Peyer's patch (tissue), 4 donors: ENCODE measurements around the gene APLNR.

Source experiments
- POLR2A ChIP-seq, 2 donors: fragments of 450-650 bp; IDR thresholded peaks; one replicate each; pipeline ENCODE4 v1.5.1; 2017; ENCODE audit warnings: antibody characterized with exemption in 2 of 2, mild to moderate bottlenecking in 2 of 2, moderate library complexity in 2 of 2
- TF ChIP-seq, protein P1 (sequence below), 6 experiments: fragments of 450-650 bp in 4 of 6; fragments of 200-600 bp in 2 of 6; sonication (generic) in 1 of 6; IDR thresholded peaks; one replicate each; pipeline ENCODE4 v1.5.1; 2017 to 2019; ENCODE audit warnings: antibody characterized with exemption in 6 of 6, mild to moderate bottlenecking in 3 of 6, moderate library complexity in 1 of 6

DNA sequence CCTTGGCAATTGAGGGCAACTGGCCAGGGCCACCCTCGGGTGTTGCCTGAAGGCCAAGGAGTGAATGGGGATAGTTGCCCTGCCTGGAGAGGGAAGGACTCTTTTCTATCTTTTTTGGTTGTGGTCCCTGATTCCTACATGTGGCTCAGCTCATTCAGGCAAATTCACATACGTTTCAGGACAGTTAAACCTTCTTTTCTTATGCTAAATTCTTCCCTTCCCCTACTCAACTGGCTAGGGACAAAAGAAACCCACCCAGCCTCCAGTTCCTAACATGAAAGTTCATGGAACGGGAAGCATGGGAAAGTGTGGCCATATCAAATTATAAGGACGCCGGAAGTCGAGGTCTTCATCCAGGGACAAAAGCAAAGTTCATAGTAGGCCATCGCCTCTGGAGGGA is 26.3 kb upstream of the APLNR start:
- TF ChIP-seq, protein P1, sequence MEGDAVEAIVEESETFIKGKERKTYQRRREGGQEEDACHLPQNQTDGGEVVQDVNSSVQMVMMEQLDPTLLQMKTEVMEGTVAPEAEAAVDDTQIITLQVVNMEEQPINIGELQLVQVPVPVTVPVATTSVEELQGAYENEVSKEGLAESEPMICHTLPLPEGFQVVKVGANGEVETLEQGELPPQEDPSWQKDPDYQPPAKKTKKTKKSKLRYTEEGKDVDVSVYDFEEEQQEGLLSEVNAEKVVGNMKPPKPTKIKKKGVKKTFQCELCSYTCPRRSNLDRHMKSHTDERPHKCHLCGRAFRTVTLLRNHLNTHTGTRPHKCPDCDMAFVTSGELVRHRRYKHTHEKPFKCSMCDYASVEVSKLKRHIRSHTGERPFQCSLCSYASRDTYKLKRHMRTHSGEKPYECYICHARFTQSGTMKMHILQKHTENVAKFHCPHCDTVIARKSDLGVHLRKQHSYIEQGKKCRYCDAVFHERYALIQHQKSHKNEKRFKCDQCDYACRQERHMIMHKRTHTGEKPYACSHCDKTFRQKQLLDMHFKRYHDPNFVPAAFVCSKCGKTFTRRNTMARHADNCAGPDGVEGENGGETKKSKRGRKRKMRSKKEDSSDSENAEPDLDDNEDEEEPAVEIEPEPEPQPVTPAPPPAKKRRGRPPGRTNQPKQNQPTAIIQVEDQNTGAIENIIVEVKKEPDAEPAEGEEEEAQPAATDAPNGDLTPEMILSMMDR (IDR thresholded peaks at IDR 0.05), result no peak
- TF ChIP-seq POLR2A (IDR thresholded peaks at IDR 0.05), result no peak
